ENCODE measurements around the gene RGS7.
A peak's percentile ranks its signal among the peaks of the same experiment; 100 is the strongest.

RGS7 gene

GRCh38 chr1:241102664-241103063, 254.3 kb downstream of the RGS7 start:
- Histone ChIP-seq H2AFZ (ENCODE audit: low read length) (no peak overlapping the region), H2BK5ac (ENCODE audit: low read length) (no peak overlapping the region), H2AK5ac (ENCODE audit: low read depth, low read length) (no peak overlapping the region), H3K4ac (ENCODE audit: low read length) (no peak overlapping the region), H2BK12ac (ENCODE audit: low read length) (no peak overlapping the region), H3K18ac (ENCODE audit: low read length) (no peak overlapping the region), H3K36me3 (replicated peaks in 1 of 2; ENCODE audit: control insufficient read depth in 2 of 2, insufficient read depth in 2 of 2, low read length in 2 of 2) (no peaks in the 10 kb centered on the region), H3K4me3 (ENCODE audit: low read length in 2 of 2) (no peak overlapping the region), H3K4me1 (ENCODE audit: control insufficient read depth in 2 of 2, insufficient read depth in 1 of 2, low read depth in 1 of 2, low read length in 2 of 2) (no peaks in the 10 kb centered on the region), H3K14ac (ENCODE audit: low read length) (no peak overlapping the region), H3K9me3 (replicated peaks in 1 of 2; ENCODE audit: control insufficient read depth in 2 of 2, insufficient read depth in 1 of 2, low read depth in 1 of 2, low read length in 2 of 2) (no peaks in the 10 kb centered on the region), H3K27ac (replicated peaks; ENCODE audit: low read length) (no peak overlapping the region), H3K4me2 (ENCODE audit: insufficient read depth, low read length, poor library complexity, severe bottlenecking) (no peak overlapping the region), H3K79me1 (ENCODE audit: low read depth, low read length) (no peaks in the 10 kb centered on the region), H2BK15ac (ENCODE audit: low read length) (no peak overlapping the region), H4K91ac (ENCODE audit: low read depth, low read length, poor library complexity) (no peak overlapping the region), H3K27me3 (ENCODE audit: control insufficient read depth in 3 of 3, insufficient read depth in 3 of 3, low read depth in 1 of 3, low read length in 3 of 3) (no peaks in the 10 kb centered on the region), H2BK120ac (ENCODE audit: low read depth, low read length) (no peak overlapping the region), H4K8ac (ENCODE audit: low read depth, low read length) (no peak overlapping the region), H3K9ac (ENCODE audit: low read depth, low read length, poor library complexity) (no peak overlapping the region), H3K23ac (ENCODE audit: low read depth, low read length, poor library complexity) (no peak overlapping the region)
- WGBS, 2 donors (ENCODE audit: extremely low coverage in 2 of 2, insufficient read length in 2 of 2, insufficient replicate concordance in 1 of 2) = no CpG with 5 or more reads among the region's 1 CpG
- no peak for DNase-seq (ENCODE audit: low spot score)

- Histone ChIP-seq H3K4me2 (ENCODE audit: insufficient read depth, low read length, poor library complexity, severe bottlenecking) (no peak overlapping the region), H2AK5ac (ENCODE audit: low read depth, low read length) (no peak overlapping the region), H2BK120ac (ENCODE audit: low read depth, low read length) (no peak overlapping the region), H4K8ac (ENCODE audit: low read depth, low read length) (no peak overlapping the region), H2BK12ac (ENCODE audit: low read length) (no peak overlapping the region), H2BK5ac (ENCODE audit: low read length) (no peak overlapping the region), H2AFZ (ENCODE audit: low read length) (no peak overlapping the region), H3K36me3 (replicated peaks in 1 of 2; ENCODE audit: control insufficient read depth in 2 of 2, insufficient read depth in 2 of 2, low read length in 2 of 2) (no peaks in the 10 kb centered on the region), H2BK15ac (ENCODE audit: low read length) (no peak overlapping the region), H3K4me1 (ENCODE audit: control insufficient read depth in 2 of 2, insufficient read depth in 1 of 2, low read depth in 1 of 2, low read length in 2 of 2) (no peaks in the 10 kb centered on the region), H3K9ac (ENCODE audit: low read depth, low read length, poor library complexity) (no peak overlapping the region), H3K27me3 (ENCODE audit: control insufficient read depth in 3 of 3, insufficient read depth in 3 of 3, low read depth in 1 of 3, low read length in 3 of 3) (no peaks in the 10 kb centered on the region), H3K4ac (ENCODE audit: low read length) (no peak overlapping the region), H3K27ac (replicated peaks; ENCODE audit: low read length) (no peak overlapping the region), H3K23ac (ENCODE audit: low read depth, low read length, poor library complexity) (no peak overlapping the region), H3K79me1 (ENCODE audit: low read depth, low read length) (no peaks in the 10 kb centered on the region), H3K18ac (ENCODE audit: low read length) (no peak overlapping the region), H3K14ac (ENCODE audit: low read length) (no peak overlapping the region), H4K91ac (ENCODE audit: low read depth, low read length, poor library complexity) (no peak overlapping the region), H3K4me3 (ENCODE audit: low read length in 2 of 2) (no peak overlapping the region), H3K9me3 (replicated peaks in 1 of 2; ENCODE audit: control insufficient read depth in 2 of 2, insufficient read depth in 1 of 2, low read depth in 1 of 2, low read length in 2 of 2) (no peaks in the 10 kb centered on the region)
- no CpG with 5 or more reads among the region's 3 CpGs for WGBS, 2 donors (ENCODE audit: extremely low coverage in 2 of 2, insufficient read length in 2 of 2, insufficient replicate concordance in 1 of 2)
- DNase-seq (ENCODE audit: low spot score) = no peak
These were observed 255.4 kb downstream of the RGS7 start for GRCh38 chr1:241101622-241102021.

GRCh38 chr1:241097479-241097878, 259.5 kb downstream of the RGS7 start:
- no peaks in the 10 kb centered on the region for H3K4me1 ChIP-seq (ENCODE audit: control insufficient read depth in 2 of 2, insufficient read depth in 1 of 2, low read depth in 1 of 2, low read length in 2 of 2)
- H2AK5ac ChIP-seq (ENCODE audit: low read depth, low read length) = no peak overlapping the region
- H3K36me3 ChIP-seq (replicated peaks in 1 of 2; ENCODE audit: control insufficient read depth in 2 of 2, insufficient read depth in 2 of 2, low read length in 2 of 2) = no peaks in the 10 kb centered on the region
- no peaks in the 10 kb centered on the region for H3K9me3 ChIP-seq (replicated peaks in 1 of 2; ENCODE audit: control insufficient read depth in 2 of 2, insufficient read depth in 1 of 2, low read depth in 1 of 2, low read length in 2 of 2)
- no peak overlapping the region for H3K14ac ChIP-seq (ENCODE audit: low read length)
- H3K79me1 ChIP-seq (ENCODE audit: low read depth, low read length) = no peaks in the 10 kb centered on the region
- no peak overlapping the region for H3K4ac ChIP-seq (ENCODE audit: low read length)
- no peaks in the 10 kb centered on the region for H3K27me3 ChIP-seq (ENCODE audit: control insufficient read depth in 3 of 3, insufficient read depth in 3 of 3, low read depth in 1 of 3, low read length in 3 of 3)
- peak overlapping the region; percentile 42 for H3K18ac ChIP-seq (ENCODE audit: low read length)
- no peak overlapping the region for H3K4me3 ChIP-seq (ENCODE audit: low read length in 2 of 2)
- H3K23ac ChIP-seq (ENCODE audit: low read depth, low read length, poor library complexity) = no peak overlapping the region
- no CpG with 5 or more reads among the region's 5 CpGs for WGBS, 2 donors (ENCODE audit: extremely low coverage in 2 of 2, insufficient read length in 2 of 2, insufficient replicate concordance in 1 of 2)
- H3K4me2 ChIP-seq (ENCODE audit: insufficient read depth, low read length, poor library complexity, severe bottlenecking) = no peak overlapping the region
- no peak overlapping the region for H2BK5ac ChIP-seq (ENCODE audit: low read length)
- H4K91ac ChIP-seq (ENCODE audit: low read depth, low read length, poor library complexity) = no peak overlapping the region
- DNase-seq (ENCODE audit: low spot score) = no peak
- no peak overlapping the region for H3K9ac ChIP-seq (ENCODE audit: low read depth, low read length, poor library complexity)
- H4K8ac ChIP-seq (ENCODE audit: low read depth, low read length) = no peak overlapping the region
- no peak overlapping the region for H2BK15ac ChIP-seq (ENCODE audit: low read length)
- no peak overlapping the region for H2BK120ac ChIP-seq (ENCODE audit: low read depth, low read length)
- H2BK12ac ChIP-seq (ENCODE audit: low read length) = no peak overlapping the region
- no peak overlapping the region for H2AFZ ChIP-seq (ENCODE audit: low read length)
- no peak overlapping the region for H3K27ac ChIP-seq (replicated peaks; ENCODE audit: low read length)

GRCh38 chr1:241096982-241097381, 260.0 kb downstream of the RGS7 start:
- Histone ChIP-seq H4K91ac (ENCODE audit: low read depth, low read length, poor library complexity) (no peak overlapping the region), H2AFZ (ENCODE audit: low read length) (no peak overlapping the region), H3K14ac (ENCODE audit: low read length) (no peak overlapping the region), H3K4me1 (ENCODE audit: control insufficient read depth in 2 of 2, insufficient read depth in 1 of 2, low read depth in 1 of 2, low read length in 2 of 2) (no peaks in the 10 kb centered on the region), H3K27me3 (ENCODE audit: control insufficient read depth in 3 of 3, insufficient read depth in 3 of 3, low read depth in 1 of 3, low read length in 3 of 3) (no peaks in the 10 kb centered on the region), H3K23ac (ENCODE audit: low read depth, low read length, poor library complexity) (no peak overlapping the region), H3K9me3 (replicated peaks in 1 of 2; ENCODE audit: control insufficient read depth in 2 of 2, insufficient read depth in 1 of 2, low read depth in 1 of 2, low read length in 2 of 2) (no peaks in the 10 kb centered on the region), H2BK12ac (ENCODE audit: low read length) (no peak overlapping the region), H3K9ac (ENCODE audit: low read depth, low read length, poor library complexity) (no peak overlapping the region), H3K27ac (replicated peaks; ENCODE audit: low read length) (no peak overlapping the region), H3K36me3 (replicated peaks in 1 of 2; ENCODE audit: control insufficient read depth in 2 of 2, insufficient read depth in 2 of 2, low read length in 2 of 2) (no peaks in the 10 kb centered on the region), H3K18ac (ENCODE audit: low read length) (no peak overlapping the region), H2BK5ac (ENCODE audit: low read length) (no peak overlapping the region), H3K79me1 (ENCODE audit: low read depth, low read length) (no peaks in the 10 kb centered on the region), H2BK120ac (ENCODE audit: low read depth, low read length) (no peak overlapping the region), H4K8ac (ENCODE audit: low read depth, low read length) (no peak overlapping the region), H2AK5ac (ENCODE audit: low read depth, low read length) (no peak overlapping the region), H2BK15ac (ENCODE audit: low read length) (no peak overlapping the region), H3K4me2 (ENCODE audit: insufficient read depth, low read length, poor library complexity, severe bottlenecking) (no peak overlapping the region), H3K4me3 (ENCODE audit: low read length in 2 of 2) (no peak overlapping the region), H3K4ac (ENCODE audit: low read length) (no peak overlapping the region)
- no peak for DNase-seq (ENCODE audit: low spot score)
- no CpG with 5 or more reads among the region's 4 CpGs for WGBS, 2 donors (ENCODE audit: extremely low coverage in 2 of 2, insufficient read length in 2 of 2, insufficient replicate concordance in 1 of 2)
